CD4-positive, alpha-beta T cell treated with Interleukin-15 for 4 hours (primary cell): ENCODE results near the gene PRAF2.

Experiments
- DNase-seq: peaks from one replicate; pipeline ENCODE4 v3.0.0-alpha.2; 2020; ENCODE audit warnings: low spot score

PRAF2 gene, protein sequence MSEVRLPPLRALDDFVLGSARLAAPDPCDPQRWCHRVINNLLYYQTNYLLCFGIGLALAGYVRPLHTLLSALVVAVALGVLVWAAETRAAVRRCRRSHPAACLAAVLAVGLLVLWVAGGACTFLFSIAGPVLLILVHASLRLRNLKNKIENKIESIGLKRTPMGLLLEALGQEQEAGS

DNA sequence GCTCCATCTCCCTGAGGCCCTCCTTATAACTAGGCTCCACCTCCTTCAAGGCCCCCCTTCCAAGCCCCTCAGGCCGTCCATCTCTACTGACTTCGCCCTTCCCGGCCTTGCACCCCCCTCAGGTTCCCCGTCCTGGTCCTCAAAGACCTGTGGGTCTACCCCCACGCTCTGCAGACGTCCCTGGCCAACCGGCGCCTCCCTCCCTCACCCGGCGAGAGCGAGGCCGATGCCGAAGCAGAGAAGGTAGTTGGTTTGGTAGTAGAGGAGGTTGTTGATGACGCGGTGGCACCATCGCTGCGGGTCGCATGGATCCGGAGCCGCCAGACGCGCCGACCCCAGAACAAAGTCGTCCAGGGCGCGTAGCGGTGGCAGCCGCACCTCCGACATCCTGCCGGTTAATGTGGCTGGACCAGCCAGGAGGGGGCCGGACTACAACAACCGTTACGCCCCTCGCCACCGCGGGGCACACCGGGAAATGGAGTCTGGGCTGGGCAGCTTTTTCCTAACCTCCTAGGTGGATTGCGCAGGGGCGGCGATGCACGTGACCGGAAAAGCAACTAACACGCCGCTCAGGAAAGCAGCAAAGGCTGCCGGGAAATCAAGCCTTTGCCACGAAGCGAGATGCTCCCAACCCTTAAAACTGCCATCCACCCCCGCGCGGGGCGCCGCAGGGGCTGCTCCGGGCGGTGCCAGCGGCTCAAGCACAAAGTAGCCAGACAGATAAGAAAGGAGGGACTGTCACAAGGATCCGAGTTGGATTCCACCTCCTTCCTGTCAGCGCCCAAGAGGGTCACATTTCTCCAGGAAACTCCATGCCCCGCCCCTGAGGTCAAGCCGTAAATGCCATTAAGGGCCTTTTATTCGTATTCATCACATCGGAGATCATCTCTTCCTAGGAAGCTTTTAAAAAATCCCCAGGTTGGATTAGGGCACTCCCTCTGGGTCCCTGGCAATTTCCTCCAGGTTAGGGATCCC lies at the start of gene PRAF2:
Gene PRAF2, minus strand, starts transcription at position 402 of the 975 bp plus-strand sequence. Its CDS starts 15 bp downstream, at position 387.
- DNase-seq = peak; percentile 91

DNA sequence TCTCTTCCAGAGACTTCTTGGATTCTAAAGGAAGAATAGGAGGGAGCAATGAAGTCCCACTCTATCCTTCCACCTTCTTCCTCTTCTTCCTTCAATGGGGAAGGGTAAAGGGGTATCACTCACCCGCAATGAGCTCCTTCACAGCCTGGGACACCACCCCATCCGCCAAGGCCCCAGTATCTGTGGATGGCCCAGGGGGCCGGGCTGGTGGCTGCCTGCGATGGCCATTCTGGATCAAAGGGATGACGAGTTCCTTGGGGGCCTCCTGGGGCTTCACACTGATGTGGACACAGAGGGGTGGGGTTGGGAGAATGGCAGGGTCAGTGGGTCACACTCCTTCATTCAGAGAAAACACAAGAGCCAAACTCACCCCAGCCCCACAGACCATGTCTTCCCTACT lies 48.7 kb upstream of the PRAF2 start:
- DNase-seq = no peak

DNA sequence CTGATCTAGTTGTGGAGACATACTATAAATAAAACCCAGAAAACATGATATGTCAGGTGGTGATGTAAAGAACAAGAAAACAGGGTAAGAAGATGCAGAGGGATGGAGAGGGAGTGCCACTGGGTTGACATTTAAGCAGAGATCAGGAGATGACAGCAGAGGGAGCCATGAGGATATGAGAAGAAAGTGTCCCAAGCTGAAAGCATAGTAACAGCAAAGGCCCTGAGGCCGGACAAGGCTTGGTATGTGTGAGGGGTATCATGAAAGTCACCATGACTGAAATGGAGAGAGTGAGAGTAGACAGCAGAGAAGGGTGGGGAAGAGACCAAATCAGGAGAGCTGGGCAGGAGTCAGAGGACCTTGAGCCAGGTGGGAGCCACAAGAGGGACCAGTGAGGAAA lies 46.3 kb upstream of the PRAF2 start:
- DNase-seq = no peak

DNA sequence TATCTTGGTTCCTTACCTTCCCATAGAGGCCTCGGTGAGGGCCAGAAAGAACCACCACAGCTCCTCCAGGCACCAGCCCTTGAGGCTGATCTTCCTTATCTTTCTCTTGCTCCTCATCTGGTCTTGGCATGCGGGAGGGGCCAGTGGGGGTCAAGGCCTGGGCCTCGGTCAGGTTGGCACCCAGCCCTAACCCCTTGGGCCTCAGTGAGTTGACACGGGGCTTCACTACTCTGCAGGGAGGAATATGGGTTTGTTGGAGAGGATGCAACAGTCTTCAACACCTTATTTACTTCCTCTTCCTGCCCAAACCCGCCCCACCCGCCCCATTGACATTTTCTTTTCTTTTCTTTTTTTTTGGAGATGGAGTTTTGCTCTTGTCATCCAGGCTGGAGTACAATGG lies 43.8 kb upstream of the PRAF2 start:
- DNase-seq = no peak

DNA sequence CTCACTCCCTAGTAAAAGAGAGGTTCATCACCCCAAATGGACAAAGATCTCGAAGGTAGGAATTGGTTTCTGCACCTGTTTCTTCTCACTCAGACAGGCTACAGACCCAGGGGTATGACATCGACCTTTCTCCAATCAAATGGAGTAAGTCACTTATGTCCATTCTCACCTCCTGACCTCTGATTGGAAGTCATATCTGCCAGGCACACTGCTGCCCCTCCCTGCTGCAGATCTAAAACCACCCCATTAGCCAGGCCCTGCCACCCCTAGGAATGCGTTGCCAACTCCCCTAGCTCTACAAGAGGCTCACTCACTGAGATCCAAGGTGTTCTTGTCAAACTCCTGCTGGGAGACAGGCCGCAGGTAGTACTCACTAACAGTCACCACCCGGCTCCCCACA lies 42.9 kb upstream of the PRAF2 start:
- DNase-seq = no peak

DNA sequence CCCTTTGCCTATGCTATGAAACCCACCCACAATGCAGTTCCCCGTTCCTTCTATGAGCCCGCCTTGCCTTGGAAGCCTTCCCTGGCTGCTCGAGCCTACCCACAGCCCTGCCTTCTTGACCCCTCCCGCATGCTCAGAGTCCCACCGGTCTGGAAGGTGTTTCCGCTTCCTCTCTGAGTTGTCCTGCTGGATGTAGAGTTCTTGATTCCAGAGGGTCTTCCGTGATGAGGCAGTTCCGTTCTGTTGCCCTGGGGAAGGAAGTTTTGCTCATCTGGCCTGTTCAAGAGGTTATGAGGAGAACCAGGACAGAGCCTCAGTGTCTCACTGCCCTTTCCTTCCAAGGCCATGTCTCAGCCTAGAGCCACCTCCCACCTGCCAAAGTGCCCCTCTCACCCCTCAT lies 42.3 kb upstream of the PRAF2 start:
- no peak for DNase-seq

DNA sequence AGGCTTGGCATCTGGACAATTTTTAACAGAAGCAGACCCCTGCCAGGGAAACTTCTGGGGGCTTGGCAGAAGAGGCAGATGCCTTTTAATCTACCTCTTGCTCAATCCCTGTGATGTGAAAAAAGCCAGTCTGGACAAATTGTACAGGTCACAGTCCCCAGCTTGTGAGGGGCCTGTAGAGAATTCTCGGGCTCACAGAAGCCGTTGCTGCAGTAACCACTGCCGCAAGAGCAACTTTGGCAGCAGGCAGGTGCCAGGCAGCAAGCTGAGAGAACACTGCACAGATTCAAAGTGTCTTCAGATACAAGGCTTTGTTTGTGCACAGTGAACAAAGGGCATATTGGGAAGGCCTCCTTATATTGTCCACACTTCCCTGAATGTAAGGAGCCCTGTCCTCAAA lies 38.0 kb upstream of the PRAF2 start:
- DNase-seq = no peak

DNA sequence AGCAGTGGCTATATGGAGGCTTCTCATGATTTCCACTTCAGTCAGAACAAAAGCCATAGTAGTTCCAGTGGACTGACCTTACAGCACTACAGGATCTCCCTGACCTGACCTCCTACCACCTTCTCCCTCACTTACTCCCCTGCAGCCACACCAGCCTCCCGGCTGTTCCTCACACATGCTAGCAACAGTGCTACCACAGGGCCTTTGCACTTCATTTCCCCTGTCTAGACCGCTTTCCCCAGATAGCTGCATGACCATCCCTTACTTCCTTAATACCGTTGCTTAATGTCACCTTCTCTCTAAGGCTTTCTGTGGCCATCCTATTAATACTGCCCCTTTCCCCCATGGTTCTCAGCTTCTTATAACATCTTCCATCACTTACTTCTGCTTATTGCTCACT lies 36.6 kb upstream of the PRAF2 start:
- DNase-seq = no peak

DNA sequence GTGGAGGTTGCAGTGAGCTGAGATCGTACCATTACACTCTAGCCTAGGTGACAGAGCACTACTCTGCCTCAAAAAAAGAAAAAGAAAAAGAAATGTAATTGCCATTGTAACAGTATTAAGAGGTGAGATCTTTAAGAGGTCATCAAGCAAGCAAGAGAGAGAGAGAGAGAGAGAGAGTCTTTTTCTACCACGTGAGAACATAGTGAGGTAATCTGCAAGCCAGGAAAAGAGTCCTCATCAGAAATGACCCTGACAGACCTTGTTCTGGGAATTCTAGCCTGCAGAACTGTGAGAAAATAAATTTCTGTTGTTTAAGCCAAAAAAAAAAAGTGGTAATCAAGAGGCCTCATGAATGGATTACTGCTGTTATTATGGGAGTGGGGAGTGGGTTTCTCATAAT lies 34.8 kb upstream of the PRAF2 start:
- DNase-seq = no peak

DNA sequence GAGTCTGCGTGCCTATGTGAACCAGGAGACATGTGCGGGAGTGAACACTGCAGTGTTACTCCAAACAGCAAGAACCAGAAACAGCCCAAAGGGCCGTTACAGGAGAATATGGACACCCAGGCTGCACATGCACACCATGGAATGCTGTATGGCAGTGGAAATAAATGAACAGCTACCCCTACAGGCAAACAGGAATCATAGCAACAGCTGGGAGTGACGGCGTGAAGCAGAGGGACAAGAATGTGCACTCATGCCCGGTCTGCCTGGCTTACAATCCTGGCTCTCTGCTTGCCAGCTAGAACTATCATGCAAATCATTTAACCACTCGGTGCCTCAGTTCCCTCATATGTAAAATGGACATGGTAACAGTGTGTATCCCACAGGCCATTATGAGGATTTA lies 33.1 kb upstream of the PRAF2 start:
- DNase-seq = peak; percentile 10

DNA sequence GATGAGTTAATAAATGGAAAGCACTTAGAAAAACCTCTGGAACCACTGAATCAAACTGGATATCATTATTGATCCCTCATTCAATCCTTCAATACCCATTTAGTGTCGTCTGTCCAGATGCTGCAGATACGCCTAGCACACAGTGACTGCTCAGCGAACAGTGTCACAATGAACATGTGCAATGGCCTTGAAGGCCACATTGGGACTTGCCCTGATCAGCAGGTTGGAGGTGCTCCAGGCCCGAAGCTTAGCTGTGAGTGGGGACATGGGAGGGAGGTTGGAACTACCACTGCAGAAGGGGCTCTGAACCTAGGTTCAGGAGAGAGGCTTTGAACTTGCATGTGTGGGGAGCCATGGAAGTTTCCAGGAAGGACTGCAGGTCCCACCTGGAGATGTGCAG lies 32.5 kb upstream of the PRAF2 start:
- no peak for DNase-seq

DNA sequence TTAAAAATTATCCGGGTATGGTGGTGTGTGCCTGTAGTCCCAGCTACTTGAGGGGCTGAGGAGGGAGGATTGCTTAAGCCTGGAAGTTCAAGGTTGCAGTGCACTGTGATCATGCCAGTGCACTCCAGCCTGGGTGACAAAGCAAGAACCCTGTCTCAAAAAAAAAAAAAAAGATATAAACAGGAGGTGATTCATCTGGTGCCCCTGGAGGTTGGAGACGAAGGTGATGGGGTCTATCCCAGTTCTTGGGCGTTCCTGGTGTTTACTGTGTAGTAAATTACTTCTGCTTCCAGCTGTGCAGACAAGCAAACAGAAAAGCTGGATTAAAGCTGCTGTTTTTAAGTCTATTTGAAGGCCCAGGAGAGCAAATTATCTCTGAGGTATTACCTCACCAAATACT lies 29.8 kb upstream of the PRAF2 start:
- DNase-seq = no peak

DNA sequence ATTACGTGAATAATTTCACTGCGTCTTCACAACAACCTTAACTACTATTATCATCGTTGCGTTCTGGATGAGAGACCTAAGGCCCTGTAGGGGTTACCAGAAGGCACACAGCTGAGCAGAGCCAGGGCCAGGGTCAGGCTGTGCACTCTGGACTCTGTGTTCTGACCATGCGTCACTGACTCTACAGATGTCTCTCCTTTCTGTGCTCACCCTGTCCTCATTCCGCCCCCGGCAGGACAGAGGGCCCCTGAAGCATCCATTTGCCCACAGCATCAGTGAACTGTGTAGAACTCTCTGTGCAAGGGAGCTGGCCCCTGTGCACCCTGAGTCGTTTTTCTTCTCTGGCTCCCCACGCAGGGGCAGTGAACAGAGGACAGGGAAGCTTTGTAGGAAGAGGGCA lies 28.4 kb upstream of the PRAF2 start:
- no peak for DNase-seq

DNA sequence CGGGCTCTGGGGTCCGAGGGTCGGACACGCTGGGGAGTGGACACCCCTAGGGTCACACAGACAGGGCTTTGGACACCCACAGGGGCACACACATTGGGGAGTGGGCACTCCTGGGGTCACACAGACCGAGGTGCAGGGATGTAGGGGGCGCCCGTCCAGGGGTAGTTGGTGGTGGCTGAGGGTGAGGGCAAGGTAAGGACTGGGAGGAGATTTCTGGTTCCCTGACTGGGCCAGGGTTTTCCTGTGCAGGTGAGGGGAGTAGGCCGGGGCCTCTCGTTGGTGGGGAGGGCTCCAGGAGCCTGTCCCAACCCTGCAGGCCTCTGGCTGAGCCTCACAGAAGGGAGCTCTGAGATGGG lies 27.8 kb upstream of the PRAF2 start:
- DNase-seq = no peak

DNA sequence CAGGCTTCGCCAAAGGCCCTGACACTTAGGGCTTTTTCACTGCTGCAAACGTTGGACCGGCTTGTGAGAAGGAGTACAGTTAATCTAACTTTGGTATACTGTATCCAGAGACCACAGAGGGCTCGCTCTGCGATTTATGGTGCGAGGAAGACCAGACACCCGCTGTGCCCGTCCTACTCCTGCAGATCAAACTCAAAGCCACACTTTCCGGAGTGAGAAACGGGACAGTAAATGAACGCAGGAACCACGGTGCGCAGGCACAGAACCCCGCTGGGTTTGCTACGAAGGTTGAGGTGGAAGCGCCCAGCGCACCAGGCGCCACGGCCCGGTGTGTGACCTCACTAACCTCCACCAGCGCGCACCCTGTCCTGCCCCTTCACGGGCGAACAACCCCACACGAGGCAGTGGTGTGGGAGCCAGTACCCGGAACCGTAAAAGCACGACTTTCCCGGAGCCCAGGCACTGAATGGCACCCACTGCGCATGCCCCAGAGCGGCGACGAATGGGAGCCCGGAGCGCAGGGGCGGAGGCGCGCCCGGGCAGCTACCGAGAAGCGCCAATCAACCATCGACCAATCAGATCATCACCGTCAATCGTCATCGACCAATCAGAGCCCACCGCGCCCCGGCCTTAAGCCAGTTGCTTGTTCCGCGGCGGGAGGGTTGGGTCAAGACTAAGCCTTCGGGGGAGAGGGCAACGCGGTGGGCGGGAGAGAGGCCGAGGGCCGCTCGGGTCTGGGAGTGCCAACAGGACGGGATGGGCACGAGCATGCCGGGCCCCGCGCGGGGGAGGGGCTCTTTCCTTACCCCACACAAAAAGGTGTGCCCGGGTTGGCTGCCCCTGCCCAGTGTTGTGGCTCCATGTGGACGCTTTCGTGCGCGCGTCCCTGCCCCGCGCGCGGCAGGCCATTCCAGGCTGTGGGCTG lies 27.2 kb upstream of the PRAF2 start:
- DNase-seq = peak; percentile 93

DNA sequence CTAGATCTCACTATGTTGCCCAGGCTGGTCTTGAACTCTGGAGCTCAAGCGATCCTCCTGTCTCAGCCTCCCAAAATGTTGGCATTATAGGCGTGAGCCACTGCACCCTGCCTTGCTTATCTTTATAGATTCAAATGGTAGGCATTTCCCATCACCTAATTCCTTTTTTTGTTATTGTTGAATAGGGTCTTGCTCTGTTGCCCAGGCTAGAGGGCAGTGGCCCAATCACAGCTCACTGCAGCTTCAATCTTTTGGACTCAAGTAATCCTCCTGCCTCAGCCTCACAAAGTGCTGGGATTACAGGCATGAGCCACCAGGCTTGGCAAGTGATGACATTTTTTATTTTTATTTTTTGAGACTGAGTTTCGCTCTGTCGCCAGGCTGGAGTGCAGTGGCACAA lies 22.6 kb upstream of the PRAF2 start:
- no peak for DNase-seq

DNA sequence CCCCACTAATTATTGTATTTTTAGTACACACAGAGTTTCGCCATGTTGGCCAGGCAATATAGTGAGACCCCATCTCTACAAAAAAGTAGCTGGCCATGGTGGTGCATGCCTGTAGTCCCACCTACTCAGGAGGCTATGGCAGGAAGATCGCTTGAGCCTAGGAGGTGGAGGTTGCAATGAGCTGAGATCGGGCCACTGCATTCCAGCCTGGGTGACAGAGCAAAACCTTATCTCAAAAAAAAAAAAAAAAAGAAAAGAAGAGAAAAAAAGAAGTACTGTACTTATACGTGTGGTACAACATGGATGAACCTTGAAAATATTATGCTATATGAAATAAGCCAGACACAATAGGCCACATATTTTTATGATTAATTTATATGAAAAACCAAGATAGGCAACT lies 15.8 kb upstream of the PRAF2 start:
- DNase-seq = no peak

DNA sequence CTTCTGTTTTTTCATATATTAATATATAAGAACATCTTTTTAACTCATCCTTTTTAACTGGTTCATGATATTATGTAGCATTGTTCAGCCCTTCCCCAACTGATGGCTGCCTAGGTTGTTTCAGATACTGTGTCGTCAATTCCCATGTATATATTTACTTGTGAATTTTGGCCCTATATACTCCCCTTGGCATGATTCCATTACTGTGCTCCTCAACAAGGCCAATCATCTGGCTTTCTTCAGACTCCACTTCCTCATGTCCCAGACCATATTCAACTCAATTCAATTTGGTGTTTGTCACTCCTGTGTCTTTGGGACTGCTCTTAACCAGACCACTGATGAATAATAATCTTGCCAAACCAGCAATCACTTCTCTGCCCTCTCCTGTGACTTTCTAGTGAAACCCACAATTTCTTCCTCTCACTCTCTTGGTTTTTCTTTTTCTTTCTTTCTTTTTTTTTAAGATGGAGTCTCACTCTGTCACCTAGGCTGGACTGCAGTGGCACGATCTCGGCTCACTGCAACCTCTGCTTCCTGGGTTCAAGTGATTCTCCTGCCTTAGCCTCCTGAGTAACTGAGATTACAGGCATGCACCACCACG lies 8.6 kb upstream of the PRAF2 start:
- DNase-seq = no peak

DNA sequence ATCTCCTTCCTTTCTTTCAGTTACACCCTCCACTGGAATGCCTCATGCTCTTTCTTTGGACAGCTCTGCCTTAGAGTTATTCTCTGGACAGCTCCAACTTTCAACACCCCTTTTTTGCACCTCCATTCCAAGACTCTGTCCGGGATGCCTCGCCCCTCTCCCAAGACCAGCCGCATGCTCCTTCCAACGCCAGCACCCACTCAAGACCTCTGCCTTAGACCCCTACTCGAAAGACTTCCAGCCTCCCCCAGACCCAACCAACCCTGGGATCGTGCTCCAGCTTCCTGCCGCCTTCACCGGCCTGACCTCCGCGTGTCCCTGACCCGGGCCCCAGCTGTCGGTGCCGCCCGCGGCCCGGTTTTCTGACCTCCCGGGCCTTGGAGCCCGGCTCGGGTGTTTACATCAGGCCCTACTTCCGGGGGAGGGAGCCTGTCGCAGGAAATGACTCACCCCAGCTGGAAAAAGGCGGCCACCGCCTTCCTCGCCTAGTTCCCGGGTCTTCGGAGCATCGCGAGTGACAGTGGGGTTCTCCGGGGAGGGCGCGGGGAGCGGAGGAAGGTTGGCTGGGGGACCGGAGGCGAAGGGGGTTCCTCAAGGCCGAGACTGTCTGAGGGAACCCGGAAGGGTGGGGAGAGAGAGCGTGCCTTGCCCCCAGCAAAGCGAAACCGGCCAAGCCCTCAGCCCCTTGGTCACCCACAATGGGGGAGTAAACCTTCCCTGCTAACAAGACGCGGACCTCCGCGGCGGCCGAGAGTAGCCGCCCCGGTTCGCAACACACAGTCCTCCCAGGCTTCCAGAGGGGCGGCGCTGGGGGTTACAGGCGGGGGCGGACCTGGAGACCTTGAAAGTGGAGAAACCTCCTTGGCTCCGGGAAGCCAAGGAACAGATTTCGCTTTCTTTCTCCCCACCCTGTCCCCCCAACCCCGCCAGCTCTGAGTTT lies 6.0 kb upstream of the PRAF2 start, which contains the start of gene WDR45:
Gene WDR45, minus strand, starts transcription at position 399 of the 940 bp plus-strand sequence. CDS start 1,792 bp downstream, outside the sequence.
- DNase-seq = peak; percentile 75

DNA sequence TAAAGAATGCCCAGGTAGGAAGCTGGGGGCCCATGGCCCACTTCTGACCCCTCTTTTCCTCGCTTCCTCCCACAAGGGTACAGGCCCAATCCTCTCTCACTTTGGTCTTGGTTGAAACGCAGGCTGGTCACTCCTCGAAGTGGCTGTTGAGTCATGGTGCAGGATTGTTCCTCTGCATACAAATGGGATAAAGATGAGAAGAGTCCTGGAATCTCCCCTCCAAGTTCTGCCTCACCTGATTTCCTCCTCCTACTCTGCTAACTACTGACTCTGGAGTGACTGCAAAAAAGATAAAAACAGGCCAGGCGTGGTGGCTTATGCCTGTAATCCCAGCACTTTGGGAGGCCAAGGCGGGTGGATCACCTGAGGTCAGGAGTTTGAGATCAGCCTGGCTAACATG lies 4.1 kb upstream of the PRAF2 start:
- no peak for DNase-seq

DNA sequence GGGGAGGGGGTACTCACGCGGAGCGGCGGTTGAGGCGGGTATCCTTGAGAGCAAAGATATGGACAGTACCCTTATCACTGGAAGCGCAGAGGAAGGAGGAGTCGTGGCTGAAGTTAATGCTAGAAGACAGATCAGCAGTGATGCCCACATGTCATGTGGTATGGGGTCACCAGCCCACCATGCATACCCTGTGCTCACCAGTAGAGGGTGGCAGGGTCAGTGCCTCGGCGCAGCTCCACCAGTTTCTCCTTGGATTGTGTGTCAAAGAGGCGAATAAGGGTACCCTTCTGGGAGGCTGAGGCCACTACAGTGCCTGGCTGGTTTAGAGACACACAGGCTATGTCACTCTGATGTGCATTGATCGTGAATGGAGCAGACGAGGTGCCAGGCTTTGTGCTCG lies 1.5 kb upstream of the PRAF2 start:
- no peak for DNase-seq
